Measurements from ENCODE around the gene ARID1A.

GRCh38 chr1:26710811-26711210 lies 15.0 kb downstream of the ARID1A start:
- TF ChIP-seq CTCF (conservative IDR thresholded peaks at IDR 0.05 in 1 of 2, IDR thresholded peaks at IDR 0.05 in 1 of 2; ENCODE audit: low read depth in 1 of 2, low read length in 2 of 2) (no peak), EZH2 (IDR thresholded peaks at IDR 0.05; ENCODE audit: low read length, missing control alignments) (no peak)
